Measurements from ENCODE around the gene USP44. TPM values are rescaled to one million over a fixed set of nuclear protein-coding genes. Genes with fewer than 3 reads are reported as not detected.

The USP44 gene
- total RNA-seq, 1 experiment from 2014 or later: 0.17 TPM

DNA sequence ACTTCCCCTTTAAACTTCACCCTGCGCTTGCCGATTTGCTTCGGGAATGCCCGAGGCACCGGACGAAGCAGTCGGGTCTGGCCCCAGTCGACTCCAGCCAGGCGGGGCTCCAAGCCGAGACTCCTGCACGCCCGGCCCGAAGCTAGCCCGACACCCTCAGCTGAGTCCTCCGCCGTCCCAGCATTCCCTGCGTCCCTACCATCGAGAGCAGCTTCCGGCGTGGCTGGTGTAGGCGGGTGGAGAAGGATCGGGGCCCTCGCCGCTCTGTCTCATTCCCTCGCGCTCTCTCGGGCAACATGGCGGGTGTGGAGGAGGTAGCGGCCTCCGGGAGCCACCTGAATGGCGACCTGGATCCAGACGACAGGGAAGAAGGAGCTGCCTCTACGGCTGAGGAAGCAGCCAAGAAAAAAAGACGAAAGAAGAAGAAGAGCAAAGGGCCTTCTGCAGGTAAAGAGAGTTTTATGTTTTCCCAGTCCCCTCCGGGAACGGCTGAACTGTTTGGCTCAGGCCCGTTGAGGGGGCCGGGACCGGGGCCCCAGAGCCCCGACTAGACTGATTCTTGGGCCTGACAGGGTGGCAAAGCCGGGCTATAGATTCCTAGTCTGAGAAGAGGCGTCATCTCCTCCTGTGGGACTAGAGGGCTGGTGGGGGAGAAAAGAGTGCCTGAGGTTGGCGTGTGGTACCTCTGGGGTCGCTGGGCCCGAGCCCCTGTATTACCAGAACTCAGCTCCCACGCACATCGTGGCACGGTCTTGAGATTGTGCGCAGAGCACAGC, 77.2 kb downstream of the USP44 start, which contains the start of gene METAP2:
METAP2 (plus strand) TSS at position 269 of the 776 bp plus-strand sequence; CDS start at position 297, 28 bp downstream.
- Histone ChIP-seq H3K9ac (ENCODE audit: low read length) (peak within 1 kb of the TSS; percentile 99), H3K4me3 (replicated peaks in 1 of 2; ENCODE audit: low read depth in 1 of 2, low read length in 2 of 2) (peak within 1 kb of the TSS; percentile 94 to 98), H2AFZ (ENCODE audit: low read depth, low read length, poor library complexity, severe bottlenecking) (peak within 1 kb of the TSS; percentile 91), H3K4me1 (ENCODE audit: control insufficient read depth in 1 of 2, insufficient read depth in 2 of 2, low read length in 2 of 2) (peaks cover 9 to 33% of the 10 kb centered on the region in 2 experiments), H3K9me3 (ENCODE audit: control insufficient read depth in 1 of 2, insufficient read depth in 1 of 2, low read depth in 1 of 2, low read length in 2 of 2) (no peaks in the 10 kb centered on the region), H3K4me2 (ENCODE audit: low read length) (peak within 1 kb of the TSS; percentile 84), H3K36me3 (ENCODE audit: control insufficient read depth in 1 of 2, insufficient read depth in 2 of 2, low read length in 2 of 2) (peaks cover 17 to 32% of the 10 kb centered on the region in 2 experiments), H4K20me1 (ENCODE audit: insufficient read depth) (peaks cover 4% of the 10 kb centered on the region; the same call in 1 of the 2 replicates), H3K79me2 (ENCODE audit: insufficient read depth, low read length) (peaks cover 58% of the 10 kb centered on the region), H3K27me3 (ENCODE audit: insufficient read depth, low read length) (no peaks in the 10 kb centered on the region), H3K9me2 (ENCODE audit: insufficient read depth) (no peaks in the 10 kb centered on the region), H3K27ac (ENCODE audit: low read depth, low read length) (peak within 1 kb of the TSS; percentile 77)
- ATAC-seq (peak; percentile 95), DNase-seq (ENCODE audit: low read depth, low spot score) (peak; percentile 92)
- POLR2A ChIA-PET: interaction anchor here (0.6 to 2.0 kb wide), 22 partner anchors 10 to 388 kb away, joined by 3 to 11 read pairs (median 3); no protein-coding TSS in a partner anchor
- CTCF ChIA-PET: interaction anchor here (1.0 to 1.1 kb wide), 3 partner anchors 61 to 444 kb away, joined by 4 to 5 read pairs (median 4); no protein-coding TSS in a partner anchor
- TSS peak; percentile 61 for BruUV-seq (replicated peaks)
- intact Hi-C loops (cut with micrococcal nuclease): no loop called here
- RAD21 ChIA-PET (ENCODE audit: low non-redundant PET in 1 of 2, low total read pairs in 2 of 2, uncharacterized antibody in 2 of 2, unreplicated experiment in 2 of 2): no interaction called here
- TF ChIP-seq FOSL1 (IDR thresholded peaks at IDR 0.05; ENCODE audit: low read depth) (no peak; the same call in 1 of the 2 replicates), ELF1 (IDR thresholded peaks at IDR 0.05; ENCODE audit: borderline replicate concordance, low read depth) (no peak), EZH2 (IDR thresholded peaks at IDR 0.05) (no peak), EGR1 (IDR thresholded peaks at IDR 0.05; ENCODE audit: low read depth) (peak; percentile 84), CEBPB (IDR thresholded peaks at IDR 0.05; ENCODE audit: low read depth) (no peak), POLR2A (IDR thresholded peaks at IDR 0.05; ENCODE audit: borderline replicate concordance, extremely low read depth, insufficient read depth, insufficient read length) (peak; percentile 83), SIN3A (IDR thresholded peaks at IDR 0.05; ENCODE audit: low read depth) (peak; percentile 94), TCF7L2 (IDR thresholded peaks at IDR 0.05; ENCODE audit: borderline replicate concordance, extremely low read depth, insufficient read depth, insufficient read length) (no peak), YY1 (IDR thresholded peaks at IDR 0.05; ENCODE audit: extremely low read depth, insufficient replicate concordance, low read depth, low read length) (peak; percentile 93), ZNF274 (IDR thresholded peaks at IDR 0.05; ENCODE audit: low read depth, low read length) (no peak), RAD21 (IDR thresholded peaks at IDR 0.05; ENCODE audit: low read depth) (no peak), JUND (IDR thresholded peaks at IDR 0.05) (peak; percentile 19; the same call in 1 of the 2 replicates), EZH2phosphoT487 (IDR thresholded peaks at IDR 0.05; ENCODE audit: borderline replicate concordance) (no peak), ZFX (IDR thresholded peaks at IDR 0.05) (peak; percentile 82), CBX3 (IDR thresholded peaks at IDR 0.05; ENCODE audit: low read depth) (peak; percentile 84)
- TF ChIP-seq, protein P1, sequence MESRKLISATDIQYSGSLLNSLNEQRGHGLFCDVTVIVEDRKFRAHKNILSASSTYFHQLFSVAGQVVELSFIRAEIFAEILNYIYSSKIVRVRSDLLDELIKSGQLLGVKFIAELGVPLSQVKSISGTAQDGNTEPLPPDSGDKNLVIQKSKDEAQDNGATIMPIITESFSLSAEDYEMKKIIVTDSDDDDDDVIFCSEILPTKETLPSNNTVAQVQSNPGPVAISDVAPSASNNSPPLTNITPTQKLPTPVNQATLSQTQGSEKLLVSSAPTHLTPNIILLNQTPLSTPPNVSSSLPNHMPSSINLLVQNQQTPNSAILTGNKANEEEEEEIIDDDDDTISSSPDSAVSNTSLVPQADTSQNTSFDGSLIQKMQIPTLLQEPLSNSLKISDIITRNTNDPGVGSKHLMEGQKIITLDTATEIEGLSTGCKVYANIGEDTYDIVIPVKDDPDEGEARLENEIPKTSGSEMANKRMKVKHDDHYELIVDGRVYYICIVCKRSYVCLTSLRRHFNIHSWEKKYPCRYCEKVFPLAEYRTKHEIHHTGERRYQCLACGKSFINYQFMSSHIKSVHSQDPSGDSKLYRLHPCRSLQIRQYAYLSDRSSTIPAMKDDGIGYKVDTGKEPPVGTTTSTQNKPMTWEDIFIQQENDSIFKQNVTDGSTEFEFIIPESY (IDR thresholded peaks at IDR 0.05; ENCODE audit: extremely low read depth, insufficient replicate concordance, low read length): peak; percentile 58
- TF ChIP-seq, protein P2, sequence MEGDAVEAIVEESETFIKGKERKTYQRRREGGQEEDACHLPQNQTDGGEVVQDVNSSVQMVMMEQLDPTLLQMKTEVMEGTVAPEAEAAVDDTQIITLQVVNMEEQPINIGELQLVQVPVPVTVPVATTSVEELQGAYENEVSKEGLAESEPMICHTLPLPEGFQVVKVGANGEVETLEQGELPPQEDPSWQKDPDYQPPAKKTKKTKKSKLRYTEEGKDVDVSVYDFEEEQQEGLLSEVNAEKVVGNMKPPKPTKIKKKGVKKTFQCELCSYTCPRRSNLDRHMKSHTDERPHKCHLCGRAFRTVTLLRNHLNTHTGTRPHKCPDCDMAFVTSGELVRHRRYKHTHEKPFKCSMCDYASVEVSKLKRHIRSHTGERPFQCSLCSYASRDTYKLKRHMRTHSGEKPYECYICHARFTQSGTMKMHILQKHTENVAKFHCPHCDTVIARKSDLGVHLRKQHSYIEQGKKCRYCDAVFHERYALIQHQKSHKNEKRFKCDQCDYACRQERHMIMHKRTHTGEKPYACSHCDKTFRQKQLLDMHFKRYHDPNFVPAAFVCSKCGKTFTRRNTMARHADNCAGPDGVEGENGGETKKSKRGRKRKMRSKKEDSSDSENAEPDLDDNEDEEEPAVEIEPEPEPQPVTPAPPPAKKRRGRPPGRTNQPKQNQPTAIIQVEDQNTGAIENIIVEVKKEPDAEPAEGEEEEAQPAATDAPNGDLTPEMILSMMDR (IDR thresholded peaks at IDR 0.05 in 2 of 3, conservative IDR thresholded peaks at IDR 0.05 in 1 of 3; ENCODE audit: borderline replicate concordance in 1 of 3, insufficient read depth in 1 of 3, low read depth in 2 of 3, low read length in 2 of 3): no peak
- TF ChIP-seq, protein P3, sequence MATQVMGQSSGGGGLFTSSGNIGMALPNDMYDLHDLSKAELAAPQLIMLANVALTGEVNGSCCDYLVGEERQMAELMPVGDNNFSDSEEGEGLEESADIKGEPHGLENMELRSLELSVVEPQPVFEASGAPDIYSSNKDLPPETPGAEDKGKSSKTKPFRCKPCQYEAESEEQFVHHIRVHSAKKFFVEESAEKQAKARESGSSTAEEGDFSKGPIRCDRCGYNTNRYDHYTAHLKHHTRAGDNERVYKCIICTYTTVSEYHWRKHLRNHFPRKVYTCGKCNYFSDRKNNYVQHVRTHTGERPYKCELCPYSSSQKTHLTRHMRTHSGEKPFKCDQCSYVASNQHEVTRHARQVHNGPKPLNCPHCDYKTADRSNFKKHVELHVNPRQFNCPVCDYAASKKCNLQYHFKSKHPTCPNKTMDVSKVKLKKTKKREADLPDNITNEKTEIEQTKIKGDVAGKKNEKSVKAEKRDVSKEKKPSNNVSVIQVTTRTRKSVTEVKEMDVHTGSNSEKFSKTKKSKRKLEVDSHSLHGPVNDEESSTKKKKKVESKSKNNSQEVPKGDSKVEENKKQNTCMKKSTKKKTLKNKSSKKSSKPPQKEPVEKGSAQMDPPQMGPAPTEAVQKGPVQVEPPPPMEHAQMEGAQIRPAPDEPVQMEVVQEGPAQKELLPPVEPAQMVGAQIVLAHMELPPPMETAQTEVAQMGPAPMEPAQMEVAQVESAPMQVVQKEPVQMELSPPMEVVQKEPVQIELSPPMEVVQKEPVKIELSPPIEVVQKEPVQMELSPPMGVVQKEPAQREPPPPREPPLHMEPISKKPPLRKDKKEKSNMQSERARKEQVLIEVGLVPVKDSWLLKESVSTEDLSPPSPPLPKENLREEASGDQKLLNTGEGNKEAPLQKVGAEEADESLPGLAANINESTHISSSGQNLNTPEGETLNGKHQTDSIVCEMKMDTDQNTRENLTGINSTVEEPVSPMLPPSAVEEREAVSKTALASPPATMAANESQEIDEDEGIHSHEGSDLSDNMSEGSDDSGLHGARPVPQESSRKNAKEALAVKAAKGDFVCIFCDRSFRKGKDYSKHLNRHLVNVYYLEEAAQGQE (IDR thresholded peaks at IDR 0.05; ENCODE audit: low read depth): no peak
- TF ChIP-seq, protein P4, sequence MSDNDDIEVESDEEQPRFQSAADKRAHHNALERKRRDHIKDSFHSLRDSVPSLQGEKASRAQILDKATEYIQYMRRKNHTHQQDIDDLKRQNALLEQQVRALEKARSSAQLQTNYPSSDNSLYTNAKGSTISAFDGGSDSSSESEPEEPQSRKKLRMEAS (IDR thresholded peaks at IDR 0.05): peak; percentile 91
